Spleen (tissue), 7 donors: ENCODE results near the gene ROR1.

Source experiments
- POLR2AphosphoS5 ChIP-seq, 3 donors: sonication (generic); formaldehyde crosslinking; IDR thresholded peaks; one replicate each; pipeline ENCODE4 v1.5.1; 2017; ENCODE audit warnings: antibody characterized with exemption in 3 of 3
- TF ChIP-seq, protein P1 (sequence below), 11 experiments: fragments of 200-600 bp in 7 of 11; fragments of 450-650 bp in 4 of 11; sonication (generic) in 4 of 11; IDR thresholded peaks in 8 of 11; conservative IDR thresholded peaks in 3 of 11; 1 replicate in 7 of 11; 2 replicates in 4 of 11; pipeline versions ENCODE4 v1.4.0 to v1.8.0; 2016 to 2021; ENCODE audit warnings: antibody characterized with exemption in 11 of 11, inconsistent platforms in 4 of 11, mild to moderate bottlenecking in 1 of 11
- donor health status: DM: no; HTN: no; CAD: no; lungs with moderate emphysema.
- donor health status: DM: no; HTN: no; CAD: no.
- donor health status: DM: no; HTN: no; CAD: no.

DNA sequence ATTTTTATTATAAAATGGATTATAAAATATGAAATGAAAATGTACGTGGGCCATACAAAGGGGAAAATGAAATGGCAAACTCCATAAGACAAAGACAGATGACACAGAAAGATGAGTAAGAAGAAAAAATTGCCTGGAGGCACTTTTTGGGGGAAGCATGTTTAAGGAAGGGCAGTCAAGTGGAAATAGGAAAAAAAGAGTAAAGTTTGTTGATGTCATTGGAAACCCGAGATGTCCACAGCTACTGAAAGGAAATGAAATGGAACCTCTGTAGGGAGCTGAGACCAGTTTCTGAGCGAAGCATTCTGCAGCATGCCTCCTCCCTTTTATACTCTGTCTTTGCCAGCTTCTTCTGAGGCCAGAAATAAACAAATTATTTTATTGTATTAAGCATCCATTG is 226.2 kb downstream of the ROR1 start:
- TF ChIP-seq, protein P1, sequence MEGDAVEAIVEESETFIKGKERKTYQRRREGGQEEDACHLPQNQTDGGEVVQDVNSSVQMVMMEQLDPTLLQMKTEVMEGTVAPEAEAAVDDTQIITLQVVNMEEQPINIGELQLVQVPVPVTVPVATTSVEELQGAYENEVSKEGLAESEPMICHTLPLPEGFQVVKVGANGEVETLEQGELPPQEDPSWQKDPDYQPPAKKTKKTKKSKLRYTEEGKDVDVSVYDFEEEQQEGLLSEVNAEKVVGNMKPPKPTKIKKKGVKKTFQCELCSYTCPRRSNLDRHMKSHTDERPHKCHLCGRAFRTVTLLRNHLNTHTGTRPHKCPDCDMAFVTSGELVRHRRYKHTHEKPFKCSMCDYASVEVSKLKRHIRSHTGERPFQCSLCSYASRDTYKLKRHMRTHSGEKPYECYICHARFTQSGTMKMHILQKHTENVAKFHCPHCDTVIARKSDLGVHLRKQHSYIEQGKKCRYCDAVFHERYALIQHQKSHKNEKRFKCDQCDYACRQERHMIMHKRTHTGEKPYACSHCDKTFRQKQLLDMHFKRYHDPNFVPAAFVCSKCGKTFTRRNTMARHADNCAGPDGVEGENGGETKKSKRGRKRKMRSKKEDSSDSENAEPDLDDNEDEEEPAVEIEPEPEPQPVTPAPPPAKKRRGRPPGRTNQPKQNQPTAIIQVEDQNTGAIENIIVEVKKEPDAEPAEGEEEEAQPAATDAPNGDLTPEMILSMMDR (IDR thresholded peaks at IDR 0.05 in 8 of 11, conservative IDR thresholded peaks at IDR 0.05 in 3 of 11): no peak
- no peak for TF ChIP-seq POLR2AphosphoS5 (IDR thresholded peaks at IDR 0.05)
